HL-60 (cell line): Measurements from ENCODE around the gene XPR1.

Experiments used
- POLR2AphosphoS5 ChIP-seq: IDR thresholded peaks from 2 replicates; pipeline ENCODE4 v1.6.1; 2012; ENCODE audit warnings: low read depth
- TF ChIP-seq, protein P1 (sequence below): IDR thresholded peaks from one replicate; pipeline ENCODE4 v1.5.1; 2011; ENCODE audit warnings: low read length, control low read depth, inconsistent platforms; ENCODE audit not compliant: insufficient read depth

DNA sequence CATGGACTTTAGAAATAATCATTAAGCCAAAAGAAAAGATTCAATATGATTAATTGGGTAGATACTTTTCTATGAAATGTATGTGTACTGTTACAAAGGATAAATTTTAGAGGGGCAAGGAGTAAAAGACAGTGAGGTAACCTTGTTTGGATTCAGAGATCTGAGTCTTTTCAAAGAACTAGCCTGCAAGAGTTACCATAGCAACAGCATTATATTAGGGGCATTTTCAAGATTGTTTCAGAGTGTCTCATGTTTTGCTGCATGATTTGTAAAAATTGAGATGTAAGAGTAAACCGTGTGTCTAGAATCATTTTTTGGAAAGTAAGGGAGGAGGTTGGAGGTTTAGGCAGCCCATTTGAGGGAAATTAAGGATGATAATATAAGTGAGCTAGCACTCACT is 210.2 kb downstream of the XPR1 start:
- TF ChIP-seq POLR2AphosphoS5, result no peak
- TF ChIP-seq, protein P1, sequence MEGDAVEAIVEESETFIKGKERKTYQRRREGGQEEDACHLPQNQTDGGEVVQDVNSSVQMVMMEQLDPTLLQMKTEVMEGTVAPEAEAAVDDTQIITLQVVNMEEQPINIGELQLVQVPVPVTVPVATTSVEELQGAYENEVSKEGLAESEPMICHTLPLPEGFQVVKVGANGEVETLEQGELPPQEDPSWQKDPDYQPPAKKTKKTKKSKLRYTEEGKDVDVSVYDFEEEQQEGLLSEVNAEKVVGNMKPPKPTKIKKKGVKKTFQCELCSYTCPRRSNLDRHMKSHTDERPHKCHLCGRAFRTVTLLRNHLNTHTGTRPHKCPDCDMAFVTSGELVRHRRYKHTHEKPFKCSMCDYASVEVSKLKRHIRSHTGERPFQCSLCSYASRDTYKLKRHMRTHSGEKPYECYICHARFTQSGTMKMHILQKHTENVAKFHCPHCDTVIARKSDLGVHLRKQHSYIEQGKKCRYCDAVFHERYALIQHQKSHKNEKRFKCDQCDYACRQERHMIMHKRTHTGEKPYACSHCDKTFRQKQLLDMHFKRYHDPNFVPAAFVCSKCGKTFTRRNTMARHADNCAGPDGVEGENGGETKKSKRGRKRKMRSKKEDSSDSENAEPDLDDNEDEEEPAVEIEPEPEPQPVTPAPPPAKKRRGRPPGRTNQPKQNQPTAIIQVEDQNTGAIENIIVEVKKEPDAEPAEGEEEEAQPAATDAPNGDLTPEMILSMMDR, result no peak
